Endothelial cell of umbilical vein (primary cell): ENCODE results near the gene NSD2. TPM values are rescaled to one million over a fixed set of nuclear protein-coding genes. Genes with fewer than 3 reads are reported as not detected.

Experiments used
- BruUV-seq: library from RNA; stranded (reverse); fragments of 400-500 nt; replicated peaks from 2 replicates; lab custom pipeline; 2021; lab: Mats Ljungman, UMichigan
- CTCF ChIA-PET: fragments of 300-600, 350-600 bp; sonication (Branson Sonifier 250); formaldehyde crosslinking; loops from one replicate; lab custom pipeline; 2021; ENCODE audit warnings: antibody characterized with exemption, inconsistent platforms; lab: Charles Lee
- POLR2A ChIA-PET: fragments of 300-600, 350-600 bp; sonication (Branson Sonifier 250); formaldehyde crosslinking; loops from one replicate; lab custom pipeline; 2021; ENCODE audit warnings: antibody characterized with exemption, inconsistent platforms; lab: Charles Lee
- DNase-seq: peaks from one replicate; pipeline ENCODE4 v3.0.0-alpha.2; 2011; ENCODE audit warnings: low read depth, low spot score
- FAIRE-seq: peaks from 2 replicates; lab custom pipeline; 2011; peaks lifted over from hg19 to GRCh38; lab: Jason Lieb, UNC
- H2AFZ ChIP-seq: 2 replicates; pipeline ENCODE4 v1.6.0; 2012; ENCODE audit warnings: low read depth, low read length, control low read depth, inconsistent platforms
- H3K27ac ChIP-seq: 2 replicates; pipeline ENCODE4 v1.5.1; 2011; ENCODE audit warnings: low read depth, mild to moderate bottlenecking, control low read depth, low read length, moderate library complexity; ENCODE audit not compliant: insufficient read depth
- H3K27me3 ChIP-seq, 2 experiments: 2 replicates each; pipeline versions ENCODE4 v1.6.0 to v1.6.1; 2011; ENCODE audit warnings: low read length in 2 of 2, mixed read lengths in 1 of 2; ENCODE audit not compliant: control insufficient read depth in 2 of 2, insufficient read depth in 2 of 2
- H3K36me3 ChIP-seq, 2 experiments: 2 replicates in 1 of 2; 3 replicates in 1 of 2; pipeline ENCODE4 v1.5.1; 2011; ENCODE audit warnings: low read length in 2 of 2, mild to moderate bottlenecking in 1 of 2, moderate library complexity in 1 of 2; ENCODE audit not compliant: control insufficient read depth in 2 of 2, insufficient read depth in 2 of 2; ENCODE audit errors: extremely low read depth in 1 of 2
- H3K4me1 ChIP-seq: 3 replicates; pipeline ENCODE4 v1.5.1; 2011; ENCODE audit warnings: mild to moderate bottlenecking, low read length; ENCODE audit not compliant: control insufficient read depth, insufficient read depth; ENCODE audit errors: extremely low read depth
- H3K4me2 ChIP-seq: 2 replicates; pipeline ENCODE4 v1.6.1; 2011; ENCODE audit warnings: low read length, control low read depth, mixed read lengths; ENCODE audit not compliant: insufficient read depth
- H3K4me3 ChIP-seq, 3 experiments: fragments of 200-600 bp in 1 of 3; sonication (generic), shearing (Covaris generic) in 1 of 3; replicated peaks in 1 of 3; 2 replicates each; pipeline ENCODE4 v1.5.1; 2011 to 2016; ENCODE audit warnings: control low read depth in 3 of 3, low read length in 3 of 3, mild to moderate bottlenecking in 2 of 3, inconsistent platforms in 1 of 3, low read depth in 1 of 3, moderate library complexity in 1 of 3; ENCODE audit not compliant: insufficient read depth in 1 of 3
- H3K79me2 ChIP-seq: 2 replicates; pipeline ENCODE4 v1.6.0; 2012; ENCODE audit warnings: low read length, inconsistent platforms; ENCODE audit not compliant: control insufficient read depth, insufficient read depth
- H3K9ac ChIP-seq: replicated peaks from 2 replicates; pipeline ENCODE3; 2011; ENCODE audit warnings: low read length, control low read depth; ENCODE audit not compliant: insufficient read depth; ENCODE audit errors: extremely low read depth
- H3K9me1 ChIP-seq: replicated peaks from 3 replicates; pipeline ENCODE4 v1.6.0; 2011; ENCODE audit warnings: mild to moderate bottlenecking, low read length; ENCODE audit not compliant: control insufficient read depth, insufficient read depth; ENCODE audit errors: extremely low read depth
- H3K9me3 ChIP-seq: replicated peaks from 2 replicates; pipeline ENCODE4 v1.5.1; 2012; ENCODE audit warnings: low read length, inconsistent platforms; ENCODE audit not compliant: control insufficient read depth, insufficient read depth
- H4K20me1 ChIP-seq: replicated peaks from 2 replicates; pipeline ENCODE3; 2011; ENCODE audit warnings: mild to moderate bottlenecking, low read length; ENCODE audit not compliant: control insufficient read depth, insufficient read depth; ENCODE audit errors: extremely low read depth
- EZH2 ChIP-seq: IDR thresholded peaks from 2 replicates; pipeline ENCODE4 v1.6.1; 2012; ENCODE audit warnings: borderline replicate concordance, low read depth, mild to moderate bottlenecking, moderate library complexity, low read length, inconsistent platforms; ENCODE audit not compliant: severe bottlenecking
- FOS ChIP-seq: IDR thresholded peaks from 2 replicates; pipeline ENCODE4 v1.6.1; 2011; ENCODE audit warnings: mild to moderate bottlenecking, low read length, moderate library complexity, borderline replicate concordance; ENCODE audit not compliant: insufficient read depth
- GATA2 ChIP-seq: IDR thresholded peaks from 2 replicates; pipeline ENCODE4 v1.7.0; 2011; ENCODE audit warnings: low read depth, mild to moderate bottlenecking, moderate library complexity, mixed read lengths, low read length; ENCODE audit not compliant: insufficient read length, insufficient read depth
- JUN ChIP-seq: IDR thresholded peaks from 2 replicates; pipeline ENCODE4 v1.6.1; 2011; ENCODE audit warnings: borderline replicate concordance, low read depth; ENCODE audit not compliant: insufficient read length, insufficient read depth
- MYC ChIP-seq: IDR thresholded peaks from one replicate; pipeline ENCODE4 v1.6.1; 2011; ENCODE audit warnings: mild to moderate bottlenecking, low read depth, low read length
- POLR2A ChIP-seq: IDR thresholded peaks from 2 replicates; pipeline ENCODE4 v1.6.1; 2012; ENCODE audit warnings: low read depth, mild to moderate bottlenecking, control low read depth, low read length
- POLR2AphosphoS5 ChIP-seq: IDR thresholded peaks from 2 replicates; pipeline ENCODE4 v1.6.1; 2012; ENCODE audit warnings: low read depth, mild to moderate bottlenecking, control low read depth, low read length, moderate library complexity; ENCODE audit not compliant: insufficient read depth
- dilution Hi-C: fragments of 300-500 bp; cut with MboI; formaldehyde crosslinking; loops from one replicate; pipeline ENCODE4 v1.15.0; 2019; ENCODE audit warnings: low sequenced_read_pairs; ENCODE audit not compliant: extremely low pct_ligation_motif_present
- intact Hi-C: fragments of 100-400 bp; cut with micrococcal nuclease; formaldehyde crosslinking; loops from one replicate; pipeline ENCODE4 v1.10.0; 2022
- polyA plus RNA-seq, 4 experiments: library from polyadenylated mRNA; depleted of rRNA in 3 of 4; stranded (reverse) in 3 of 4; unstranded in 1 of 4; fragments of >200 nt; gene quantifications; 2 replicates each; pipeline versions ENCODE4 v1.2.1 to v1.2.3, GENCODE V29; 2011 to 2012; ENCODE audit warnings: missing spikeins in 1 of 4
- total RNA-seq: library from RNA; stranded (reverse); gene quantifications from 2 replicates; pipeline ENCODE4 v1.2.3, GENCODE V29; 2021
- TF ChIP-seq, protein P1 (sequence below), 2 donors: IDR thresholded peaks; 1 replicate in 1 of 2; 2 replicates in 1 of 2; pipeline ENCODE4 v1.5.1; 2011; ENCODE audit warnings: low read length in 2 of 2, mild to moderate bottlenecking in 2 of 2, moderate library complexity in 2 of 2, control low read depth in 1 of 2, inconsistent platforms in 1 of 2, low read depth in 1 of 2; ENCODE audit not compliant: insufficient read depth in 1 of 2; ENCODE audit errors: extremely low read depth in 1 of 2
- TF ChIP-seq, protein P2 (sequence below): IDR thresholded peaks from 2 replicates; pipeline ENCODE4 v1.6.1; 2011; ENCODE audit not compliant: insufficient read depth, insufficient read length

The NSD2 gene
- total and polyA plus RNA-seq, 2 donors (not counting 3 experiments of a cell fraction or from before 2014, with no cell fraction given), result 31.3 to 171 TPM

DNA sequence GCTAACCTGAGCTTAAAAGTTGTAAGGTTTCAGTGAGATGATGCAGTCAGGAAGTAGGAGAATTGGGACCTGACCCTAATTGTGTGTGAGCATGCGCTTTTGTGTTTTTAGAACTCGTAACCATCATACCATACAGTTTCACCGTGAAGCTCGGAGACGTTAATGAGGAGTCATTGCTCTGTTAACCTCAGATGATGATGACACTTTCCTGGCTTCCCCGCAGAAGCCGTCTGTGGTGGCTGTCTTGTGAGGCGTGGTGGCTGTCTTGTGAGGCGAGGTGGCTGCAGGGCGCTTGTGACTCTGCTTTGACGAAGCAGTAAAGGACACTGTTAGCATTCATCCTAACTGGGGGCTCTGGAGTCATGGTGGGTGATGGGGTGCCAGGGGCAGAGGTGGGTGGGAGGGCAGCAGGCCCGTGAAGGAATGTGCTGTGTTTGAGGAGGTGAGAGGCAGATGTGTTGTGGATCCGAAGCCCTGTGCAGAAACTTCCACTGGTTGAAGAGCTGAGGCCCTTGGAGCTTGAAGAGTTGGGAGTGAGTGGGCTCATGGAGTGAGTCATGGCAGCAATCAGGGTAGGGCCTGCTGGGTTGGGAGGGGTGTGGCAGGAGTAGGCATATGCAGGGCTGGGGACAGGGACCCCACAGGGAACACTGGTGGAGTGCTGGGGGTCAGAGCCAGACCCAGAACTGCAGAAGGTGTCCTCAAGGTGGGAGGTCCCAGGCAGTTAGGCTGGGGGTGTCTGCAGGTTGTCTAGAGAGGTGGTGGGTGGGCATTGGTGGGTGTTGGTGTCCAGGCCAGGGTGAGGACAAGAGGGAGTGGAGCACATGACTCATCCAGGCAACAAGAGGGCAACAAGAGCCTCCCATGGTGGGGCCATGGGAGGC is 57.4 kb downstream of the NSD2 start:
- no peak overlapping the region for H3K9ac ChIP-seq
- no peaks in the 10 kb centered on the region for H3K4me1 ChIP-seq
- peaks cover 9 to 18% of the 10 kb centered on the region in 2 experiments for H3K36me3 ChIP-seq
- H2AFZ ChIP-seq, result no peak overlapping the region
- intact Hi-C loops, result no loop called here
- H3K27me3 ChIP-seq, result no peaks in the 10 kb centered on the region
- dilution Hi-C loops, result no loop called here
- BruUV-seq, result no TSS peak
- no peaks in the 10 kb centered on the region for H4K20me1 ChIP-seq
- ChIA-PET POLR2A (no interaction called here), CTCF (interaction anchor here (1.2 to 2.0 kb wide), 2 partner anchors 15 to 18 kb away, joined by 4 to 5 read pairs; no protein-coding TSS in a partner anchor)
- TF ChIP-seq, protein P1, sequence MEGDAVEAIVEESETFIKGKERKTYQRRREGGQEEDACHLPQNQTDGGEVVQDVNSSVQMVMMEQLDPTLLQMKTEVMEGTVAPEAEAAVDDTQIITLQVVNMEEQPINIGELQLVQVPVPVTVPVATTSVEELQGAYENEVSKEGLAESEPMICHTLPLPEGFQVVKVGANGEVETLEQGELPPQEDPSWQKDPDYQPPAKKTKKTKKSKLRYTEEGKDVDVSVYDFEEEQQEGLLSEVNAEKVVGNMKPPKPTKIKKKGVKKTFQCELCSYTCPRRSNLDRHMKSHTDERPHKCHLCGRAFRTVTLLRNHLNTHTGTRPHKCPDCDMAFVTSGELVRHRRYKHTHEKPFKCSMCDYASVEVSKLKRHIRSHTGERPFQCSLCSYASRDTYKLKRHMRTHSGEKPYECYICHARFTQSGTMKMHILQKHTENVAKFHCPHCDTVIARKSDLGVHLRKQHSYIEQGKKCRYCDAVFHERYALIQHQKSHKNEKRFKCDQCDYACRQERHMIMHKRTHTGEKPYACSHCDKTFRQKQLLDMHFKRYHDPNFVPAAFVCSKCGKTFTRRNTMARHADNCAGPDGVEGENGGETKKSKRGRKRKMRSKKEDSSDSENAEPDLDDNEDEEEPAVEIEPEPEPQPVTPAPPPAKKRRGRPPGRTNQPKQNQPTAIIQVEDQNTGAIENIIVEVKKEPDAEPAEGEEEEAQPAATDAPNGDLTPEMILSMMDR (IDR thresholded peaks at IDR 0.05; ENCODE audit: extremely low read depth in 1 of 2, insufficient read depth in 1 of 2, low read depth in 1 of 2, low read length in 2 of 2), result no peak
- TF ChIP-seq POLR2AphosphoS5 (no peak), FOS (no peak), JUN (no peak), GATA2 (no peak), MYC (no peak), POLR2A (no peak), EZH2 (no peak)
- TF ChIP-seq, protein P2, sequence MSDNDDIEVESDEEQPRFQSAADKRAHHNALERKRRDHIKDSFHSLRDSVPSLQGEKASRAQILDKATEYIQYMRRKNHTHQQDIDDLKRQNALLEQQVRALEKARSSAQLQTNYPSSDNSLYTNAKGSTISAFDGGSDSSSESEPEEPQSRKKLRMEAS, result no peak
- no peaks in the 10 kb centered on the region for H3K9me1 ChIP-seq
- H3K9me3 ChIP-seq, result no peaks in the 10 kb centered on the region
- FAIRE-seq, result no peak
- H3K4me2 ChIP-seq, result no peak overlapping the region
- no peak overlapping the region for H3K27ac ChIP-seq
- H3K4me3 ChIP-seq, result no peak overlapping the region
- DNase-seq, result no peak
- peaks cover 55% of the 10 kb centered on the region for H3K79me2 ChIP-seq
